Measurements from ENCODE around the gene ZCCHC8.

DNA sequence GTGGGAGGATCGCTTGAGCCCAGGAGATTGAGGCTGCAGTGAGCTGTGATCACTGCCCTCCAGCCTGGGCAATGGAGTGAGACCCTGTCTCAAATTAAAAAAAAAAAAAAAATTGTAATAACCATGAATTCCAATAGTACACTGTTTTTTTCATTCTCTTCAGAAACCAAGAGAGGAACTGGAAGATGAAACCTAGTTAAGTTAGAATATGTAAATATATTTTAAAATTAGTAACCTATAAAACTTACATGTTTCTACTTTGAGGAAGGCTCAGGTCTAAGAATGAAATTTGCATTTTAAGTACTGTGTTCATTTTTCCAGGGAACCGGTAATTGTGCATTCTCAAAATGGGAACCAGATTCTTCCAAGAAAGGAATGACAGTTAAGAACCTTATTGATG lies 45.1 kb upstream of the ZCCHC8 start:
- TF ChIP-seq CTCF (IDR thresholded peaks at IDR 0.05; ENCODE audit: control extremely low read depth in 1 of 3, insufficient read depth in 1 of 3, low read depth in 1 of 3, low read length in 3 of 3) (no peak), MAX (IDR thresholded peaks at IDR 0.05) (no peak), BCL11A (IDR thresholded peaks at IDR 0.05; ENCODE audit: low read depth in 2 of 2, low read length in 2 of 2) (no peak), CBX5 (IDR thresholded peaks at IDR 0.05; ENCODE audit: low read depth, low read length) (no peak), RAD21 (IDR thresholded peaks at IDR 0.05 in 1 of 2, conservative IDR thresholded peaks at IDR 0.05 in 1 of 2; ENCODE audit: low read depth in 2 of 2, low read length in 2 of 2) (no peak), POLR2A (IDR thresholded peaks at IDR 0.05; ENCODE audit: control extremely low read depth in 1 of 2, low read depth in 2 of 2, low read length in 2 of 2) (no peak), ZNF274 (IDR thresholded peaks at IDR 0.05; ENCODE audit: borderline replicate concordance, extremely low read depth, low read length) (no peak), CBX8 (IDR thresholded peaks at IDR 0.05; ENCODE audit: borderline replicate concordance, low read depth, low read length) (no peak), JUND (IDR thresholded peaks at IDR 0.05; ENCODE audit: low read length) (no peak), BRCA1 (IDR thresholded peaks at IDR 0.05; ENCODE audit: low read depth, low read length) (no peak), PHF8 (conservative IDR thresholded peaks at IDR 0.05; ENCODE audit: low read depth, low read length) (no peak), EP300 (IDR thresholded peaks at IDR 0.05; ENCODE audit: borderline replicate concordance in 1 of 2, low read depth in 2 of 2, low read length in 2 of 2) (no peak)
- TF ChIP-seq, protein P1, sequence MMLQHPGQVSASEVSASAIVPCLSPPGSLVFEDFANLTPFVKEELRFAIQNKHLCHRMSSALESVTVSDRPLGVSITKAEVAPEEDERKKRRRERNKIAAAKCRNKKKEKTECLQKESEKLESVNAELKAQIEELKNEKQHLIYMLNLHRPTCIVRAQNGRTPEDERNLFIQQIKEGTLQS (IDR thresholded peaks at IDR 0.05; ENCODE audit: insufficient read depth, low read depth, low read length): no peak

Measured in H1 (cell line).